ENCODE data around the gene SLC4A8.
A peak's percentile ranks its signal among the peaks of the same experiment; 100 is the strongest.

SLC4A8 gene

DNA sequence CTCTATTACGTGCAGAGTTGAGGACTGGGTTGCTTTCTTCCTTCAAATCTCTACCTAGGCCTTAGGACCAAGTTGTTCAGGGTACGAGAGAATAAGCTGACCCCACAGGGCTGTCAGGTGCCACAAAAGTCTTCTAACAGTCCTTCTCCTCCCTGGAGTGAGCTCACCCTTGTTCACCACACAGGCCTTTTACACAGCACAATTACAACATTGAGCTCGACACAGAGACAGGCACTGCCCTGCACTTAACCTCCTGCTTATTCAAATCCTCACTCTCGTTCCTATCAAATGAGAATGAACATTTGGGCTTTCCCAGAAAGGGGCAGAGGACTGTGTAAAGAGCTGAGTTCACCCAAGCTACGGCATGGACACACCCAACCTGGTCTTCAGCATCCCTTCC, 35.8 kb upstream of the SLC4A8 start:
- Histone ChIP-seq H3K36me3 (ENCODE audit: control insufficient read depth, low read depth, low read length) (peaks cover 4% of the 10 kb centered on the region), H3K9me3 (ENCODE audit: control insufficient read depth, low read depth, low read length) (no peaks in the 10 kb centered on the region), H3K9ac (ENCODE audit: low read length) (no peak overlapping the region), H3K27ac (ENCODE audit: low read length) (no peak overlapping the region), H3K27me3 (ENCODE audit: control insufficient read depth, insufficient read depth, low read length) (peaks cover 4% of the 10 kb centered on the region), H3K4me1 (ENCODE audit: control insufficient read depth, low read depth, low read length) (peaks cover 17% of the 10 kb centered on the region), H3K4me3 (ENCODE audit: low read length) (no peak overlapping the region)

DNA sequence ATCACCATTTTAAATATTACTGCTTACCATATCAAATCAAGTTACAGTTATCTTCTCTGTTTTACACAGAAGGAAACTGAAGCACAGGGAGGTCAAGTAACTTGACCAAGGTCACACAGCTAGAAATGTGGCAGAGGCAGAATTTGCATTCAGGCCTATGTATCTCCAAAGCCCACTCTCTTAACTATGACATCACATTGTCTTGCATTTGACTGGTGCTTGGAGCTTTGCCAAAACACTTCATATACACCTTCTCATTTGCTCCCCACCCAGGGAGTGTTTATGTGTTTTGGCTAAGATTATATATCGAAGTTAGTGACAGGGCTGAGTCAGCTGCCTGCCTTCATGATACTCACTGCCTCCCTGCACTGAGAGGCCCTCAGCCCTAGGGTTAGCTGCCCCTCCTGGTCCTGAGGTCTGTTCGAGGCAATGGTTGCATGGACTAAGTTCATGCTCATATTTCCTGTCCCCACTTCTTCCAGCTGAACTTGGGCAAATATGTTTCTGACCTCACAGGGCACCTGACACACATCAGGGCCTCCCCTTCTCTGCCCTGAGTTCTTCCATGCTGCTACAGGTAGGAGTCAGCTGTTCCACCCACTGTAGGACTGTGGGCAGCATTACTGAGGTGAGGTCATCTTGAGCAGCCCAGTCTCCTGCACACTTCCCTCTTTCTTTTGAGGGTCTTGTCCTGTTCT, 35.2 kb upstream of the SLC4A8 start:
- Histone ChIP-seq H3K27me3 (ENCODE audit: control insufficient read depth, insufficient read depth, low read length) (peaks cover 4% of the 10 kb centered on the region), H3K4me1 (ENCODE audit: control insufficient read depth, low read depth, low read length) (peaks cover 14% of the 10 kb centered on the region), H3K4me3 (ENCODE audit: low read length) (no peak overlapping the region), H3K27ac (ENCODE audit: low read length) (no peak overlapping the region), H3K9ac (ENCODE audit: low read length) (no peak overlapping the region), H3K36me3 (ENCODE audit: control insufficient read depth, low read depth, low read length) (peaks cover 5% of the 10 kb centered on the region), H3K9me3 (ENCODE audit: control insufficient read depth, low read depth, low read length) (no peaks in the 10 kb centered on the region)

DNA sequence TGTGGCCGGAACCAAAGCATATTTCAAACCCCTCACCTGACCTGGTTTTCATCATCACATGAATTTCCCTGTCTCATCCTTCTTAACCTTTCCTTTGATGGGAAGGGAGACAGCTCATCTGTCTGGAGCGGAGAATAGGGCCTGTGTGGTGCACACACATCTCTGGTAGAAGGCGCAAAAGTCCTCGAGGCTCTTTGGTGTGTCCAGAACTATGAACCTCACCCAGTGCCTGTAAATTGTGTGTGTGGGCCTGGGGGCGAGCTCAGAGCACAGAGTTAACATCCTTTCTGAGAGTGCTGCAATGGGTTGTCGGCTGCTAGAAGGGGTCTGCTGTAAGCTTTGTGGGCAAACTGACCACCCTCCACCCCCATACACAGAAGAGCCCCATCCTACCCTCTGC, 34.2 kb upstream of the SLC4A8 start:
- Histone ChIP-seq H3K9me3 (ENCODE audit: control insufficient read depth, low read depth, low read length) (no peaks in the 10 kb centered on the region), H3K36me3 (ENCODE audit: control insufficient read depth, low read depth, low read length) (peaks cover 5% of the 10 kb centered on the region), H3K9ac (ENCODE audit: low read length) (peak overlapping the region; percentile 78), H3K4me1 (ENCODE audit: control insufficient read depth, low read depth, low read length) (peaks cover 14% of the 10 kb centered on the region), H3K27me3 (ENCODE audit: control insufficient read depth, insufficient read depth, low read length) (peaks cover 4% of the 10 kb centered on the region), H3K27ac (ENCODE audit: low read length) (no peak overlapping the region), H3K4me3 (ENCODE audit: low read length) (peak overlapping the region; percentile 85)

DNA sequence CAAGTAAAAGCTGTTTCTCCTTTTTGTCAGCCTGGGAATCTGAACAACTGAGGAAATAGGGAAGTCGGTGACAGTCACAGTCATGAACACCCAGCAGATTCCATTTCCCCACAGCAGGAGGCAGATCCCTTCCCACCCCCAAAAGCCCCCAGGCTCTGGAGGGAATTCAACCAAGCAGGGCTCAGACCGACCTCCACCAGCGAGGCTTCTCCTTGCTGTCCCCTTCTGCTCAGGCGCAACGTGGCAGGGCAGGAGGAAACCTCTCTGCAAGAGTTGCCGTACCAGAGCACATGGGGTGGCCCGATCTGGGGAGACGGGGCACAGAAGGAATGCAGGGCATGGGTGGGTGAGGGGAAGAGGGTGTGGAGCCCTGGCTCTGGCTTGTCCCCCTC, 33.7 kb upstream of the SLC4A8 start:
- Histone ChIP-seq H3K9ac (ENCODE audit: low read length) (peak overlapping the region; percentile 78), H3K4me3 (ENCODE audit: low read length) (peak overlapping the region; percentile 85), H3K36me3 (ENCODE audit: control insufficient read depth, low read depth, low read length) (peaks cover 5% of the 10 kb centered on the region), H3K27me3 (ENCODE audit: control insufficient read depth, insufficient read depth, low read length) (peaks cover 4% of the 10 kb centered on the region), H3K4me1 (ENCODE audit: control insufficient read depth, low read depth, low read length) (peaks cover 14% of the 10 kb centered on the region), H3K27ac (ENCODE audit: low read length) (peak overlapping the region; percentile 61), H3K9me3 (ENCODE audit: control insufficient read depth, low read depth, low read length) (no peaks in the 10 kb centered on the region)

- Histone ChIP-seq H3K27ac (ENCODE audit: low read length) (peak within 1 kb of the TSS; percentile 61), H3K36me3 (ENCODE audit: control insufficient read depth, low read depth, low read length) (peaks cover 5% of the 10 kb centered on the region), H3K9me3 (ENCODE audit: control insufficient read depth, low read depth, low read length) (no peaks in the 10 kb centered on the region), H3K4me1 (ENCODE audit: control insufficient read depth, low read depth, low read length) (peaks cover 14% of the 10 kb centered on the region), H3K9ac (ENCODE audit: low read length) (peak within 1 kb of the TSS; percentile 78), H3K27me3 (ENCODE audit: control insufficient read depth, insufficient read depth, low read length) (peaks cover 4% of the 10 kb centered on the region), H3K4me3 (ENCODE audit: low read length) (peak within 1 kb of the TSS; percentile 85)
Observed at GRCh38 chr12:51391283-51392123, 33.1 kb upstream of the SLC4A8 start, which contains the start of gene GALNT6. TSS of gene GALNT6 (minus strand) at chr12:51391406. CDS start at chr12:51379781, 11,625 bp downstream.

DNA sequence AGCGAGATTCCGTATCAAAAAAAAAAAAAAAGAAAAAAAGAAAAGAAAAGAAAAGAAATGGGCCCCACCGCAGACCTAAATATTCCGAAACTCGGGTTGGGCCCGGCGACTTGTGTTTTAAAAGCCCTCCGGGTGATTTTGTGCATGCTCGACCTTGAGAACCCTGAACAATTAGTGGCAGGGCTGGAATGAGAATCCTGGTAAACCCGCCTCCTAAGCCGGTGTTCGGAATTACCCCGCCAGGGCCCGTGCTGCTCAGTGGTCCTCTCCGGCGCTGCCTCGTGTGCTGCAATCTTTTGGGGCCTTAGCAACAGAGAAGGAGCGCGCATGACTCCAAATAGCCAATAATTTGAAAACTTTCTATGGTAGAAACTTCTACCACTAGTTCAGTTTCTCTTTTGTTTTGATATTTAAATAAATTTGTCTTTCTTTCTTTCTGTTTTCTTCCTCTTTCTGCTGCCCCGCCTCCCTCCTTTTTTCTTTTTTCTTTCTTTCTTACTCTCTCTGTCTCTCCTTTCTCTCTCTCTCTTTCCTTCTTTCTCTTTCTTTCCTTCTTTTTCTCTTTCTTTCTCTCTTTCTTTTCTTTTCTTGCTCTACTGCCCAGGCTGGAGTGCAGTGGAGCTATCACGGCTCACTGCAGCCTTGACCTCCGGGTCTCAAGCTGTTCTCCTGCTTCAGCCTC, 31.9 kb upstream of the SLC4A8 start:
- Histone ChIP-seq H3K9me3 (ENCODE audit: control insufficient read depth, low read depth, low read length) (no peaks in the 10 kb centered on the region), H3K27ac (ENCODE audit: low read length) (no peak overlapping the region), H3K4me1 (ENCODE audit: control insufficient read depth, low read depth, low read length) (peaks cover 10% of the 10 kb centered on the region), H3K27me3 (ENCODE audit: control insufficient read depth, insufficient read depth, low read length) (peaks cover 4% of the 10 kb centered on the region), H3K9ac (ENCODE audit: low read length) (peak overlapping the region; percentile 78), H3K4me3 (ENCODE audit: low read length) (peak overlapping the region; percentile 85), H3K36me3 (ENCODE audit: control insufficient read depth, low read depth, low read length) (peaks cover 5% of the 10 kb centered on the region)

DNA sequence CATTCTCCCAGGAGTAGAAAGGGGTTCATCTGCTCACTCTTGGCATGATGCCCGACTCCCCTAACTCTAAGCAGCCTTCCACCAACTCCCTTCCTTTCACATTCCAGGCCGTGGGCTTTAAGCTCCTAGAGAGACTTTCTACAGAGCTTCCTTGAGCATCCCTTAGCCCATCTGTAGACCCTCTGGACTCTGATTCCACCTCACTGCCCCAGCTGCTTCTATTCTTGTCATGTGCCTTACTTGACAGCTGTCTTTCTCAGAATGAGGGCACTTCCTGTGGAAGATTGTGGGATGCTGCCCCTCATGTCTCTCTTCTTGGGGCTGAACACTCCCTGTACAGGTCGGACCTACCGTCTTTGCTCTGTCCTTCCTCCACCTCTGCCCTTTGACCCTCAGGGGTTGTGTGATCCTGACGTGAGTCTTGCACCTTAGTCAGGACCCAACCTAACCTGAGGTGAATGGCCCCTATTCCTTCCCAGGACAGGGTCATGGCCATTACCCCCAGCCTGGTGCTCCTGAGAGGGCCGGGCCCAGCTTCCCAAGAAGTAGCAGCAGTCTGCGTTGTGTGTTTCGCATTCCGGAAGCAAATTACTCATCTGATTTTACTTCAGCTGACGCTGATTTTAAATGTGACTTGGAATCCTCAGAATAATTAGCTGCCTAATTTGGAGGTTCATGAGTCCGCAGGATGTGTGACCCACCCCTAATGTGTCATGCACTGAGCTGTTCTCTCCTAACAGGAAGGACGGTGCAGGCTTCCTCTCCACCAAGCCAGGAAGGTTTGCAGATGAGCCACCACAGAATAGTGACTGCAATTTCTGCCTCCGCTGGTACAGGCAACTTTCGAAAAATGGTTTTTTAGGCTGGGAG, 30.7 kb upstream of the SLC4A8 start:
- Histone ChIP-seq H3K9ac (ENCODE audit: low read length) (no peak overlapping the region), H3K36me3 (ENCODE audit: control insufficient read depth, low read depth, low read length) (peaks cover 5% of the 10 kb centered on the region), H3K27ac (ENCODE audit: low read length) (no peak overlapping the region), H3K27me3 (ENCODE audit: control insufficient read depth, insufficient read depth, low read length) (peaks cover 4% of the 10 kb centered on the region), H3K4me3 (ENCODE audit: low read length) (no peak overlapping the region), H3K9me3 (ENCODE audit: control insufficient read depth, low read depth, low read length) (no peaks in the 10 kb centered on the region), H3K4me1 (ENCODE audit: control insufficient read depth, low read depth, low read length) (no peaks in the 10 kb centered on the region)

GRCh38 chr12:51395283-51396230, 29.1 kb upstream of the SLC4A8 start:
- Histone ChIP-seq H3K4me1 (ENCODE audit: control insufficient read depth, low read depth, low read length) (no peaks in the 10 kb centered on the region), H3K27me3 (ENCODE audit: control insufficient read depth, insufficient read depth, low read length) (peaks cover 4% of the 10 kb centered on the region), H3K9ac (ENCODE audit: low read length) (no peak overlapping the region), H3K4me3 (ENCODE audit: low read length) (no peak overlapping the region), H3K36me3 (ENCODE audit: control insufficient read depth, low read depth, low read length) (peaks cover 5% of the 10 kb centered on the region), H3K9me3 (ENCODE audit: control insufficient read depth, low read depth, low read length) (no peaks in the 10 kb centered on the region), H3K27ac (ENCODE audit: low read length) (no peak overlapping the region)

DNA sequence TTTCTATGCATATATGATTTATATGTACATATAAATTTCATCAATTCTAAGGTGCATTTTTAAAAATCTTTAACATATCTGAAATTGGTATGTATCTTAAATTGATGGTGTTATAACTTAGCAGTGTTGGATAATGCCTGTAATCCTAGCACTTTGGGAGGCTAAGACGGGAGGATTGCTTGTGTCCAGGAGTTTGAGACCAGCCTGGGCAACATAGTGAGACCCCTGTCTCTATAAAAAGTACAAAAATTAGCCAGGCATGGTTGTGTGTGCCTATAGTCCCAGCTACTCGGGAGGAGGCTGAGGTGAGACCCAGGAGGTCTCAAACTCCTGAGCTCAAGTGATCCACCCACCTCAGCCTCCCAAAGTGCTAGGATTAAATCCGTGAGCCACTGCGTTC, 27.0 kb upstream of the SLC4A8 start:
- no peaks in the 10 kb centered on the region for H3K9me3 ChIP-seq (ENCODE audit: control insufficient read depth, low read depth, low read length)
- H3K27ac ChIP-seq (ENCODE audit: low read length), result no peak overlapping the region
- H3K36me3 ChIP-seq (ENCODE audit: control insufficient read depth, low read depth, low read length), result peaks cover 5% of the 10 kb centered on the region
- peaks cover 2% of the 10 kb centered on the region for H3K27me3 ChIP-seq (ENCODE audit: control insufficient read depth, insufficient read depth, low read length)
- no peak overlapping the region for H3K4me3 ChIP-seq (ENCODE audit: low read length)
- no peaks in the 10 kb centered on the region for H3K4me1 ChIP-seq (ENCODE audit: control insufficient read depth, low read depth, low read length)
- no peak overlapping the region for H3K9ac ChIP-seq (ENCODE audit: low read length)

GRCh38 chr12:51399891-51400290, 24.7 kb upstream of the SLC4A8 start:
- no peaks in the 10 kb centered on the region for H3K36me3 ChIP-seq (ENCODE audit: control insufficient read depth, low read depth, low read length)

More at GRCh38 chr12:51399891-51400290, 24.7 kb upstream of the SLC4A8 start:
- Histone ChIP-seq H3K9ac (ENCODE audit: low read length) (no peak overlapping the region), H3K4me1 (ENCODE audit: control insufficient read depth, low read depth, low read length) (no peaks in the 10 kb centered on the region), H3K9me3 (ENCODE audit: control insufficient read depth, low read depth, low read length) (no peaks in the 10 kb centered on the region), H3K27ac (ENCODE audit: low read length) (no peak overlapping the region), H3K27me3 (ENCODE audit: control insufficient read depth, insufficient read depth, low read length) (no peaks in the 10 kb centered on the region), H3K4me3 (ENCODE audit: low read length) (no peak overlapping the region)
